NOMO-1 (cell line): Measurements from ENCODE around the gene CCKAR.

Experiments
- DNase-seq, 2 experiments: peaks; one replicate each; lab custom pipeline; 2025; ENCODE audit not compliant: unreplicated experiment in 2 of 2; lab: John Stamatoyannopoulos, UW

The CCKAR gene

DNA sequence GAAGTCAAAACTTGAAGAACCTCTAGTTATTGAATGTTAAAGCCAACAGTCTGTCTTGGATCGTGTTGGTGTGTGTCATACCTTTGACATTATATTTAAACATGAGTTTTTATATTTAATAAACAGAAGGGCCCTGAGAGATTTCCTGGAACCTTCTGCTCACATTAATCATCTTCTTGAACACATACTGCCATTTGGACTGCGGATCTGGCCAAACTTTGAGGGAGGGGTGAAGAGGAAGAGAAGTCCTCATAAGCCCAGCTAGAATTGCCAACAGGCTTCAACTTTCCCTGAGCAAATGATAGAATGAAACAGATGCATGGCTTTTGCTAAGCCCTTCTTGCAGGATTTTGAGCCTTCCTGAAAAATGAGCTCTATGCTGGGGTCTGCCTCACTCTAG lies 27.4 kb downstream of the CCKAR start:
- DNase-seq: no peak

DNA sequence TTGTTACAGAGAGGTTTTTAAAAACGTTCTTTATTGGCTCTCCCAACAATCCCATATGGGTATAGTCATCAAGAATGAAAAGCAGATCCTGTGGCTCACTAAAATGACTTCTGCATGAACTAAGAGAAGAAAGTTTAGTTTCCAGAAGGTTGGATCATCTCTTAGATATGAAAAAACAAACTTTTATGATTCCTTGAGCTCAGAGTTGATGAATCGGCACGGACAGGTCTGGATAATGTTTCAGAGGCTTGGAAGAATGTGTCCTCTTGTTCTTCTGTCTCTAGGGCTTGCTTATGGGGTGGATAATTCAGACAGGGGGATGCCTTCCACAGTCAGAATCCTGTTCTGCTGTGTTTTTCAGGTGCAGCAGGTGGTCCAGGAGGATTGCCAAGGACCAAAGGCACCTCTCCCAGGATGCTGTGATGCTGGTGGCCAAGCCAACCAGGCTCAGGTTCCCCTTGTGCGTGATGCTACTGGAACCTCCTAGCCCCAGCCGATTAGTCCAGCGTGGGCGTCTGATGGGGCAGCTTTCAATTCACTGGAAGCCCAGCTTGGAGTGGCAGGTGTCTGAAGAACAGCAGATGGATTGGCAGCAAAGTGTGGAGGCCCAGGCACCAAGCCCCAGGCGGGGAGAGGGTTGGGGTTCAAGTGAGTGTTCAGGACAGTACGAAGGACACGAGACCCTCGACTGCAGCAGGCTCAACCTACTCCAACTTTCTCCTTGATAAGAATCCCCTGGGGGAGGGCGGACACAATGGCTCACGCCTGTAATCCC lies 30.3 kb downstream of the CCKAR start:
- DNase-seq: no peak

DNA sequence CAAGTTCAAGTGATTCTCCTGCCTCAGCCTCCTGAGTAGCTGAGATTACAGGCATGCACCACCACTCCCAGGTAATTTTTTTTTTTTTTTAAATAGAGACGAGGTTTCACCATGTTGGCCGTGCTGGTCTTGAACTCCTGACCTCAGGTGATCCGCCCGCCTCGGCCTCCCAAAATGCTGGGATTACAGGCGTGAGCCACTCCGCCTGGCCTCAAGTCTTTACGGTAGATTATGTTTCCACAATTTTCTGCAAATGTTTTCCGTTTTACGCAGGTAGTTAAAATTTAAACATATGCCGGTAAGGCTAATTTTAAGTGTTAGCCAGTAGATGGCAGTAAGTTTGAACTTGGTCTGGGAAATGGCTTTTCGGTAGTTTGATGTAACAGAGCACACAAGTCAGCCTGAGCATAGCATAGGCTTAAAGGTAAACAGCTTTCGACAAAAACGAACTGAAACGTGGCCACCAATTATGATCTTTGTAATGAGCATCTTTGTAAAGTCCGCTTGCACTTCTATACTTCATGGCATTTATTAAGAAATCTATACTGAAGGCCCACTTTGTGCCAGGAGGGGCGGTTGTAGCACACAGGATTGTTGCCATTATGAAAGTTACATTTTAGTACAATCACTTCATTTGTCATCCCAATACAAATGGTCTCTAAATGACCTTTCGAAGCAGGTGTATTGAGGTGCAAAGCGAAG lies 31.1 kb downstream of the CCKAR start:
- DNase-seq: peak; percentile 28 to 69

DNA sequence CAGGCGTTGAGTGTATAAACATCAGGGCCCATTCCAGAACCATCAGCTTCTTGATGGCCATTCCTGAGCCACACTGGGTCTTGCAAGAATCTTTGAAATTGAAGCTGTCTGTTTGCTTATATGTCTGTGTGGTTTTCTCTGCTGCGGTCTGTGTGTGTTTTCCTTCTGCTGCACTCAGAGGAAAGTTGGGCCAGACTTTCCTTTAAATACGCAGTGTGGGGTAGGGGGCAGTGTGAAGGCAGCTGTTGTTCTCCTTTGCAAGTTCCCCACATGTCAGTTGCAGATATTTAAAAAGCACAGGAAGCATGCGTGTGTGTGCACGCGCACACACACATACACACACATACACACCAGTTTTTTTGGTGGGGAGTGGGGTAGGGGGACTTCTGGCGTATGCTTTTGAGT lies 32.1 kb downstream of the CCKAR start:
- peak; percentile 17 to 53 for DNase-seq

DNA sequence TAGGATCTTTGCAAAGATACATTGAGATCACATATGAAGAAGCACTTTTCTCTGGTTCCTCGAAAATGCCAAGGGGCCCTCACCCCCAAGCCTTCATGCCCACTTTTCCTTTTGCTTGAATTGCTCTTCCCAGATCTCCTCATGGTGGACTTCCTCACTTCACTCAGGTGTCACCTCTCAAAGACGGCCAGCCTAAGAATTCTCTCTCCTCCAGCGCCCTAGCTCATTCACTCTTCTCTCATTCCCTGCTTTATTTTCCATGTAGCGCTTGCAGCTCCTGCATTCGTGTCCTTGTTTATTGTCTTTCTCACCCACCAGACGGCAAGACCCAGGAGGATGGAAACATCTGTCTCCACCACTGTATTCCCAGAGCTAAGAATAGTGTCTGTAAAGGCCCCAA lies 32.9 kb downstream of the CCKAR start:
- DNase-seq: no peak

DNA sequence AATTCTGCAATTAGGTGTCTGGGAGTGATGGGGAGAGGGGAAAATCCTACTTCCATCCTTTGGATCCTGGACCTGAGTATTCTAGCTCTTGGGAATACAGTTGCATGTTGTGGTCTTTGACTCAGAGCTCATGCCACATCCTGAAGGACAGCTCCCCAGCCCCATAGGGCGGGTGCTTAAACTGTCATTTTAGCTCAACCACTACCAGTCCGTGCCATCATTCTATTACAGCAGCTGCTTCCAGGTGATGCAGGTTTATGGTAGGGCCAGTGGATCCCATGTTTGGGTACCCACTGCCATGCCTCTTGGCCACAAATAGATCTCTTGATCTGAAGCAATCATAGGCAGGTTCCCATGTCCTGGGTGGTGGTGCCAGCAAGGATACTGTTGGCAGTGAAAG lies 34.7 kb downstream of the CCKAR start:
- DNase-seq: no peak

DNA sequence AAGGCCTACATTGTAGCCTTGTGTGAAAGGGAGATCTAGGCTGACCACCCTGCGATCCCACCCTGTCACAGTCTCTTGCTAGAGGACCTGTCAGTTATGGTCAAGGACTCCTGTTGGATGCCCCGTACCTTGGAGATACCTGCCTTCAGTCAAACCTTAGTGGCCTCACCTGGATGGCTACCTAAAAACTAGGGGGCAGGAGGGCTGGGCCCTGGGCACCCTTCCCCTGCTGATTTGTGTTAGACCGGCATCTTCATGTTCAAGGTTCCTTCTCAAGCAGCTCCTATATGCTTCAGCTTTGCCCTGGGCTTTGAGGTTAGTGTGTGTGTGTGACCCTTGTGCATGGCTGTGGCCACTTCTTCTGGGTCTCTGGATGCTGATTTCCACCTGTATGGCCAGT lies 35.3 kb downstream of the CCKAR start:
- no peak for DNase-seq

DNA sequence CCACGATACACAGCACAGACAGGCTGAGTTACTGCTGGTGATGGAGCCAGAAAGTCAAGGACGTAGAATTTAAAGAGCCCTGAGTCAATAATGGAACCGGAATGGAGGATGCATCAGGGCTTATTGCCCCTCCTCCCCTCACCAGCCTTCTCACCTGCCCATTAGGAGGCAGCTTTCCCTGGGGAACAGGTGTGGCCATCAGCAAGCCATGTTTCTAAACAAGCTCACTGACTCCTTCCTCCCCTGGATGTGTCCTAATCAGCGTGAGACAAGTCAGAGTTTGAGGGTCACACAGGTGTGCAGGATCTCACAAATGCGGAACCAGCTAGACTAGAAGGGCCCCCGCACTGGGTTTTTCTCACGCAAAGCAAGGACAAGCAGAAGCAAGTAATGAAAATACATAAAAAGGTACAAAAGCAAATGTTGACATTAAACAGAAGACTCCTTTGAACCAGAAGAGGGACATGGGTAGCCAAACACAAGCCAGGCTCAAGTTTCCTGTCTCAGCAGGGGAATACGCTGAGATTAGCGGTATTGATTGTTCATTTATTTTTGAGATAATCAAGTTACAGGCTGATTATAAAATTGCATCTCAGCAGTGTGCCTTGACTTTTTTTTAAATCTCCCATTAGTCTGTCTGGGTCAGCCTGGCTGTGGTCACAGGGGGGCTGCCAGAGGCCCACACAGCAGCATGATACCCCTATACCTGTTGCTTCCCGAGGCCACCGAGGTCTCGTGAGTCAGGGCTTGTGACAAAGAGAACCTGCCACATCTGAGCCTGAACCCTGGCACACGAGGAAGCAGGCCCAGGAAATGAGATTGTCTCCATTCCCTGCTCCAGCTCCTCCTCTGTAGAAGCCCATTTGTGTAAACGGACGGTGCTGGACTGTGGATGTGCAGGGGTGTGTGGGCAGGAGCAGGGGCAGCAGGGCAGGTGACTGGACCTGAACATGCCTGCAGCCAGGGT lies 37.4 kb downstream of the CCKAR start:
- no peak for DNase-seq

DNA sequence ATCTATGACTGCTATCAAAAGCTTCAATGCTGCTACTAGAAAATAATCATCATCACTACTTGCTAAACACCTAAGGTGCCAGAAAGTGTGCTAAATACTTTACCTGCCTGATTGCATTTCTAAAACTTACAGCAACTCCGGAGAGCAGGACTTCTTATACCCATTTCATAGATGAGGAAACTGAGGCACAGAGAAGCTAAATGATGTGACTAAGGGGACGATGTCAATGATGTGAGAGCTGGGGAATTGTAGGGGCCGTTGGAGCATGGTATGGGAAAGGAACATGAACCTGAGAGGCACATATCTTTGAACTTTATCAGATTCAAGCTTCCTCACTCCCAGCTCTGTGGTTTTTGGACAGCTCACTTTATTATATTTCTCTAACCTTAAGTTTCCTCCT lies 38.7 kb downstream of the CCKAR start:
- DNase-seq: no peak

DNA sequence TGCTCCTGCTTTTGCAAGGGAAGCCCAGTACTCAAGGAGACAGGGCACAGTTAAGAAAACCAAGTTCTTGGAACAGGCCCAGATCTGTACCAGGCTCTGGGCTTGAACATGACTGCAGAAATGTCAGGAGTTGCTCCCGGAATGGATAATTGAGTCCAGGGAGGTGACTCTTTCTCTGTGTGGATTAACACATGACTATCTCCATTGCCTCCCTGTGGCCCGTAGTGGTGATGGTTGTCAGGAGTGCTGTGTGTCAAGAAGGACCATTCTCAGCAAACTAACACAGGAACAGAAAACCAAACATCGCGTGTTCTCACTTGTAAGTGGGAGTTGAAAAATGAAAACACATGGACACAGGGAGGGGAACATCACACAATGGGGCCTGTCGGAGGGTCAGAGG lies 39.9 kb downstream of the CCKAR start:
- no peak for DNase-seq

DNA sequence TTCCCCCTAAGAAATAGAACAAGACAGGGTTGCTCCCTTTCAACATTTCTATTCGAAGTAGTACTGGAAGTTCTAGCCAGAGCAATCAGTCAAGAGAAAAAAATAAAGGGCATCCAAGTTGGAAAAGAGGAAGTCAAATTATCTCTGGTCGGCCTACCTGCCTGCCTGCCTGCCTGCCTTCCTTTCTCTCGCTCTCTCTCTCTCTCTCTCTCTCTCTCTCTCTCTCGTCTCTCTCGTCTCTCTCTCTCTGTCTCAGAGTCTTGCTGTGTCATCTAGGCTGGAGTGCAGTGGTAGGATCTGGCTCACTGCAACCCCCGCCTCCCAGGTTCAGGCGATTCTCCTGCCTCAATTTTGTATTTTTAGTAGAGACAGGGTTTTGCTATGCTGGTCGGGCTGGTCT lies 42.9 kb downstream of the CCKAR start:
- DNase-seq: no peak

DNA sequence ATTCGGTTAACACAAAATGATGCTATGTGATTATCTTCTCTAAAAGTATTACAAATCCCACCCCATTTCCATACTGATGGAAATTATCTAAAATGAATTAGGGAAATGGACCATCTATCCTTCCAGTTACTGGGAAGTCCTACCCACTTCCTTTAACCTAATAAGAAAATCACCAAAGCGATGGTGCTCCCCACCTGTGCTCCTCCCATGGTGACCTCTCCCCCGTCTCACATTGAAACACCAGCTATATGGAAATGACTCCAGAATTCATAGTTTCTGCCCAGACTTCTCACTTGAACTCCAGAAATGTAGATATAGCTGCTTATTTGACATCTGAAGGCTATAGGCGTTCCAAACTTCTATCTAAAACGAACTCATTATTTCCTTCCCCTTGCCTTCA lies 48.5 kb downstream of the CCKAR start:
- no peak for DNase-seq

DNA sequence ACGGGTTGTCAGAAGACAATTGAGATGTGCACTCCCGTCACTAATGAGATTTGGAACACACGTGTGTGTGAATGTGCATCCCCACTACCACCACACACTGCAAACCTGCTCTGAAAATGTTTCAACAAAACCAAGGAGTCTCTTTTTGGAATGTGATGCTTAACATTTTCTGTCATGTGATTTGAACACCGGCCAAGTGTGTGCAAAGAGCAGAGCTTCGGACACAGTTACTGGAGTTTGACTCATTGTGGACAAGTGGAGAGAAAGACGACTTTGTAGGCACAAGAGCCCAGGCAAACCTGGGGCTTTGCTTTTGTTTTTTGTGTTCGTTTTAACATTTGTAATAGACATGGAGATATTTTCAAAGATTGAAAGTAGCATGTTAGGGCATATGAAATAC lies 49.2 kb downstream of the CCKAR start:
- no peak for DNase-seq

DNA sequence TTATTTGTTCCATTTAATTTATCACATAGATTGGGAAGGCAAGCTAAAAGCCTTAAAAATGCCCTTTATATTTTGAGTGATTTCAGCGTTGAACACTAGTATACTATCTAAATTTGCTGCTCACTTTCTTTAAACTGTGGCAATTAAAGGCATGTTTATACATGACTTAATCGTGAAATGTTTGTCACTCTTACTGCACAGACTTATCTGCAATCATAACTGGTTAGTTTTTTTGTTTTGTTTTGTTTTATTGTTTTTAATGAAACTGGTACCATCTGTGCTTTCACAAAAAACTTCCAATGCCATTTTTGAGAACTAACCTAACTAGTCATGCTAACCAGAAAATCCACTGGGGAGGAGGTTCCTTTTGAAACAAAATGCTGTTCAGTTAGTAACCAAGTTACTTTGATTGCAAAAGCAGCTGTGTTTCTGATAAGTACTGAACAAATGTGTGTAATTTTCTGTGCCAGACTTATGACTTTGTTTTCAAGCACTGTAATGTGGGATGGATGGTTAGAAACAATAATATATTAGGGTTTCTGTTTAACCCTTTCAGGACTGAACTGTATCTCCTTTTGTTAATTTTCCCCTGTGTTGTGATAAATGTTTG lies 56.1 kb downstream of the CCKAR start:
- DNase-seq: no peak

DNA sequence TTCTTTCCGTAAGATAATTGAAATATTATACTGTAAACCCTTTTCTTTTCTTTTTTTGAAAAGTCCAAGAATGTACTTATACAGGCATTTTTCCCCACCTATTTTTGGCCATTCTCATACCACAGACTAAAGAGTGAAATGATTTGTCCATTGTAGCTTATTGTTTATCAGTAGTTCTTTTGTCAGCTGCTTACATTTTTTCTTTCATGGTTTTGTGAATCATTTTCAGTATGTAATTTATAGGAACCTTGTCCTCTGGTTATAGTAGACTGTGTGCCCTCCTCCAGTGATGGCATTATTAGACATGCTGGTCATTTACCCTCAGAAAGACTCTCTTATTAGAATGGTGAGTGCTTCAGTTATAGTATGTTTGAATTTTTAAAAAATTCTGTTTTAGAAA lies 56.7 kb downstream of the CCKAR start:
- no peak for DNase-seq

DNA sequence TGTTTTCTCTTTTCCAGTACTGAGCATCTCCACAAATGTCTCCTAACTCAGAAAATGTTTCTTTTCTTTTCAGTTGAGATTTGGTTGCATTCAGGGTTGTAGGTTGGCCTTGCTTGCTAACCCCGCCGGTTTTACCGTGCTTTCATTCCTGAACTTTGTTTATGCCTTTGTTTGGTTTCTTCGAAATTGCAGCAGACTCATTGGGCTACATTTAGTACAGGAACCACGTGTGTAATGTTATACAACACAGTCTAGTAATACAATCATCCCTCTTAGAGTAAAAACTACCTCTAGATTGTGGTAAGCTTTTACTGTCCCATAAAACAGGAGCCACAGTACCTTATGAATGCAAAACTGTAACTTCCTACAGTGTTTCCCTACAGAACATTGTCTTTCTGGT lies 57.9 kb downstream of the CCKAR start:
- DNase-seq: no peak

DNA sequence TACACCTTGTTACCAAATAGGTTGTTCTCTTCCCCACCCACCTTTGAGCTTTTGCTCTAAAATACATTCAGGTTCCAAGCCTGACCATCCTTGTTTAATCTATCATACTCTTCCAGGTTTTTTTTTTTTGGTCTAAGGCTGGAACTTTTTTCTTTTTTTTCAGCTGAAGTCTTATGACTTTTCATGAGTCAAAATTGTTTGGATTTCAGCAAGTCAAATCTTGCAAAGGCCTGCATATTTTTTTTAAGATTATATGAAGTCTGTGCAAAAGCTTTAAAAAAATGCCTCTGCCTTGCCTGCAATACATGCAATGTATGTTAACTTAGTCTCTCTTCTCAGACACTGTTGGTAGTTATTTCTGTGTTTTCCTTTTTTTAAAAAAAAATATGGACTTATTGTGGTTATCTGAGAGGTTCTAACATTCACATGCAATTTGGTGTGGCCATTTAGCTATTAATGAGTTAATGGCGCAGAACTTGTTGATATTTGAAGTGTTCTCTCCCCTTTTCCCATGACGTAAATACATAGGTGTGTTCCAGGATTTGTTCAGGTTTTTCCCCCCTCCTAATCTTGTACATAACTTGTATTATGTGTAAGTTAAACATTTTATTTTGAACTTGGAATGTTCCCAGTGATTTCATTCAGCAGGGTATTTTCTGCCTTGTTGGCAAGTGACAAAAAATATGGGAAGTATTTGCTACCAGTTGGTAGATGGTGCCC lies 58.7 kb downstream of the CCKAR start:
- DNase-seq: no peak
